ENCODE measurements around the gene GCN1. TPM values are rescaled to one million over a fixed set of nuclear protein-coding genes. Genes with fewer than 3 reads are reported as not detected.

GCN1 gene
- total RNA-seq, 1 donor from 2014 or later: 77.2 TPM

DNA sequence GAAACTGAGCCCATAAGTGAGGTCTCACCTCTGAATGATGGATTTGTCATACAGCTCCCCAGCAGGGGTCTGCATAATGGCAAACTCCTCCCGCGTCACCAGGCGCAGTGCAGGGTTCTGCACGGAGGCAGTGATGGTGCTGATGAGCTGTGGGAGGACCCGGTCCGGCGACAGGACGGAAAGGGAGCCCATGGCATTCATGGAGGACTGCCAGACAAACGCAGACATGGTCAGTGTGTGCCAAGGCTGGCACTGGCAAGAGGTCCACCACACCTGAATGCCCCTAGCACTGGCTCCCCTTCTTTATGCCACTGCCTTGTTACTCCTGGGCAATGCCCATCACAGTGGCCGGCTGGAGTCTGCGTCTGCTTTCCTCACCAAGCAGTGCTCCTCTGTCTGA, 32.7 kb downstream of the GCN1 start:
- Histone ChIP-seq H3K27ac (no peak overlapping the region), H3K36me3 (peaks cover 98% of the 10 kb centered on the region), H3K27me3 (no peaks in the 10 kb centered on the region), H3K4me3 (no peak overlapping the region), H3K4me1 (no peaks in the 10 kb centered on the region), H3K9me3 (no peaks in the 10 kb centered on the region)
- TF ChIP-seq, protein P1, sequence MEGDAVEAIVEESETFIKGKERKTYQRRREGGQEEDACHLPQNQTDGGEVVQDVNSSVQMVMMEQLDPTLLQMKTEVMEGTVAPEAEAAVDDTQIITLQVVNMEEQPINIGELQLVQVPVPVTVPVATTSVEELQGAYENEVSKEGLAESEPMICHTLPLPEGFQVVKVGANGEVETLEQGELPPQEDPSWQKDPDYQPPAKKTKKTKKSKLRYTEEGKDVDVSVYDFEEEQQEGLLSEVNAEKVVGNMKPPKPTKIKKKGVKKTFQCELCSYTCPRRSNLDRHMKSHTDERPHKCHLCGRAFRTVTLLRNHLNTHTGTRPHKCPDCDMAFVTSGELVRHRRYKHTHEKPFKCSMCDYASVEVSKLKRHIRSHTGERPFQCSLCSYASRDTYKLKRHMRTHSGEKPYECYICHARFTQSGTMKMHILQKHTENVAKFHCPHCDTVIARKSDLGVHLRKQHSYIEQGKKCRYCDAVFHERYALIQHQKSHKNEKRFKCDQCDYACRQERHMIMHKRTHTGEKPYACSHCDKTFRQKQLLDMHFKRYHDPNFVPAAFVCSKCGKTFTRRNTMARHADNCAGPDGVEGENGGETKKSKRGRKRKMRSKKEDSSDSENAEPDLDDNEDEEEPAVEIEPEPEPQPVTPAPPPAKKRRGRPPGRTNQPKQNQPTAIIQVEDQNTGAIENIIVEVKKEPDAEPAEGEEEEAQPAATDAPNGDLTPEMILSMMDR (IDR thresholded peaks at IDR 0.05): no peak
- DNase-seq (no peak), ATAC-seq (no peak)
- intact Hi-C loops (cut with DNase I): no loop called here

DNA sequence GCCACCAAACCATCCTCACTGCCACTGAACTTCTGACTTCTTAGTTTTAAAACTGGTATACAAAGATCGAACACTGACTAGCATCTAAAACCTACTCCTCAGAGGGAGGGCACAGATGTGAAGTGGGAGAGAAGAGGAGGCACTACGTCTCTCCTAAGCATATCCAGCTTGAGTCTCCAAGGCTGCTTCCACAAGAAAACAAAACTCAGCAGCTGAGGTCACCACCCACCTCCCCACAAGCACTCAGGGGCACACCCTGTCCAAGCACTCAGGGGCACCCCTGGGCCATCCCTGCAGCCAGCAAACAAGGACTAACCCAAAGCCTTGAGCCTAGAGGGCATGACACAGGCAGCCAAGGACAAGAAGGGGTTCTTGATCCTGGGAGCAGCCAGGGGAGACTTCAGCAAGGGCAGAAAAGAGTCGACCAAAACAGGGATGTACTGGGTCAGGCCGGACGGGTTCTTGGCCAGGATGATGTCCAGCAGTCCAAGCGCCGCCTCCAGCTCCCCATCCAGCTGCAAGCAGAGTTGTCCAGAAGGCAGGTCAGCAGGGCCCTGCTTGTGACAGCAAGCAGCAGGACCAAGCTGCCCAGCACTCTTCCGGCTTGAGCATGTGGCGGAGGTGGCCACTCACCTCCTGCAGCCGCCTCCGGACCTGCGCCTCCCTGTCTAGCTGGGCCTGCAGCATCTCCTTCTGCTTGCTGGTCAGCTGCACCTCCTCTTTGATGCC, 34.8 kb downstream of the GCN1 start:
- Histone ChIP-seq H3K4me1 (no peaks in the 10 kb centered on the region), H3K36me3 (peaks cover 100% of the 10 kb centered on the region), H3K4me3 (no peak overlapping the region), H3K9me3 (no peaks in the 10 kb centered on the region), H3K27ac (no peak overlapping the region), H3K27me3 (no peaks in the 10 kb centered on the region)
- DNase-seq (no peak), ATAC-seq (no peak)
- intact Hi-C loops (cut with DNase I): no loop called here
- TF ChIP-seq, protein P1 (IDR thresholded peaks at IDR 0.05): no peak

DNA sequence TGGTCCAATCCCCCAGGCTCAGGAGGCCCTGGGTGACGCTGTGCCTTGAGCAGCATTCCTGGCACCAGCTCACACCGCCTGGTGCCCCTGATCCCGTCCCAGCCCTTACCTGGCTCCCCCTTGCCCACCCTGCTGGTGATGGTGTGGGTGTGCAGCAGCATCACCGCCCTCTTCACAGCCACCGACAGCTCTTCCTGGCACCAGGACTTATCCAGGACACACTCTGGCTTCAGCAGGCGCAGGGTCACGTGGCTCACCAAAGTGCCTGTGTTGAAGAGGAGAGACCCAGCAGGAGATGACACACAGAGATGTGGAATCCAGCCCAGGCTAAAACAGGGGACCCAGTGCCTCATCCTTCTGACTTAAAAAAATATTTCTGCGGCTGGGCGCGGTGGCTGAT, 36.2 kb downstream of the GCN1 start:
- no peak for ATAC-seq
- no peaks in the 10 kb centered on the region for H3K9me3 ChIP-seq
- no peak overlapping the region for H3K27ac ChIP-seq
- no peaks in the 10 kb centered on the region for H3K27me3 ChIP-seq
- peaks cover 100% of the 10 kb centered on the region for H3K36me3 ChIP-seq
- no peaks in the 10 kb centered on the region for H3K4me1 ChIP-seq
- no peak for DNase-seq
- intact Hi-C loops (cut with DNase I): no loop called here
- H3K4me3 ChIP-seq: no peak overlapping the region
- TF ChIP-seq, protein P1 (IDR thresholded peaks at IDR 0.05): no peak

DNA sequence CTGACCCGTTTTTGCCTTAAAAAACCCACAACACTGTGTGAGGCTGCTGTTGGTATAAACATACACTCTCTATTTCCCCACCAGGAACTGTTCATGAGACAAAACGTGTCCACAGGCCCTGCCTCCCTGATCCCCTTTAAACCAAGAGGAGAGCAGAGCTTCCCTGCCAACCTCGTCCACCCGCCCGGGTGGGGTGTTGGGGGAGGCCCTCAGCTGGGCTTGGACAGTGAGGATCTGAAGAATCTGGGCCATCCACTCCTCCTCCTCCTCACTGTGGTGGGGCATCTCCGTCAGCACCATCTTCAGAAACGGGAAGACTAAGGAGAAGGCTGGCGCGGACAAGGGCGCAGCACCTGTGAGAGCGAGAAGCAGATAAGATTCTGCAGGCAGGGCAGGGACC, 36.8 kb downstream of the GCN1 start:
- TF ChIP-seq, protein P1 (IDR thresholded peaks at IDR 0.05): no peak
- no peak overlapping the region for H3K27ac ChIP-seq
- ATAC-seq: no peak
- DNase-seq: no peak
- H3K36me3 ChIP-seq: peaks cover 100% of the 10 kb centered on the region
- no peaks in the 10 kb centered on the region for H3K27me3 ChIP-seq
- H3K4me3 ChIP-seq: no peak overlapping the region
- H3K4me1 ChIP-seq: no peaks in the 10 kb centered on the region
- intact Hi-C loops (cut with DNase I): no loop called here
- H3K9me3 ChIP-seq: no peaks in the 10 kb centered on the region

DNA sequence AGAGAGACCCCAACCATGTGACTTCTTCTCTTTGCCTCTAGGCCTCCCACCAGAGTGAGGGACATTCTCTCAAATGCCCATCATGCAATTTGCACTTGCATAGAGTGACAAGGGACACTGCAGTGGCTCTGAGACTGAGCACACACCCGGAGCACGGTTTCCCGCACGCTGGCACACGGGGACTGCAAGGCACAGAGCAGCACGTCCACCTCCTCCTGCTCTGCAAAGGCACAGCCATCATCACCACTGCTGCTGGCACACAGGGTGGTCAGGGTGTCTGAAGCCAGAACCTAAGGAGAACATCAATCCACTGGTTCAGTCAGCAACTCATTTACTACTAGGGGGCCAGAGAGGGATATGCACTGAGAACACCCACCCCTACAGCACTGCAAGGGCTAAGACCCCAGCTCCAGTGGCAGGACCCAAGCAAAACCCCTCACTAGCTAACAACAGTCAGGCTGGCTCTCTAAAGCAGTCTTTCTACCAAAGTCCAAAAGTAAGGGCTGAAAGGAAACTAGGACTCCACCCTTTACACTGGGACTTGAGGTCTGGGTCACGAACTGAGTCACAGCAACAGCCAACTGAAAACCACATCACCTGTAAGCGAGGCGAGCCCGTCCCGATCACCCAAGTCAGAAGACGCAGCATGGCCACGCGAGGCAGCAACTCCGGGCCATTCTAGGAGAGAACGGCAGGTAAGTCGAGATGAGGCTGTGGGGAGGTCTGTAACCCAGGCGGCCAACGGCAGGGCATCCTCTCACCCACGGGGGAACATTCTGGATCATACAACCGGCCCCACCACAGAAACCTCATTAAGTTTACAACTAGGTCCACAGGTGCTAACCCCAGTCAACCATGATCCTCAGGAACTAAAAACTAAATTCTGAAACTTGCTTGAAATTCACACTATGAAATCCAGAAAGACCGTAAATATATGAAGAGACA, 37.9 kb downstream of the GCN1 start:
- Histone ChIP-seq H3K27ac (no peak overlapping the region), H3K9me3 (no peaks in the 10 kb centered on the region), H3K4me3 (no peak overlapping the region), H3K27me3 (no peaks in the 10 kb centered on the region), H3K4me1 (no peaks in the 10 kb centered on the region), H3K36me3 (peaks cover 96% of the 10 kb centered on the region)
- intact Hi-C loops (cut with DNase I): no loop called here
- DNase-seq (no peak), ATAC-seq (no peak)
- TF ChIP-seq, protein P1 (IDR thresholded peaks at IDR 0.05): no peak

Measured in upper lobe of right lung (tissue), 1 donor.